ENCODE measurements around the gene NDE1.
A peak's percentile ranks its signal among the peaks of the same experiment; 100 is the strongest.

Gene NDE1

DNA sequence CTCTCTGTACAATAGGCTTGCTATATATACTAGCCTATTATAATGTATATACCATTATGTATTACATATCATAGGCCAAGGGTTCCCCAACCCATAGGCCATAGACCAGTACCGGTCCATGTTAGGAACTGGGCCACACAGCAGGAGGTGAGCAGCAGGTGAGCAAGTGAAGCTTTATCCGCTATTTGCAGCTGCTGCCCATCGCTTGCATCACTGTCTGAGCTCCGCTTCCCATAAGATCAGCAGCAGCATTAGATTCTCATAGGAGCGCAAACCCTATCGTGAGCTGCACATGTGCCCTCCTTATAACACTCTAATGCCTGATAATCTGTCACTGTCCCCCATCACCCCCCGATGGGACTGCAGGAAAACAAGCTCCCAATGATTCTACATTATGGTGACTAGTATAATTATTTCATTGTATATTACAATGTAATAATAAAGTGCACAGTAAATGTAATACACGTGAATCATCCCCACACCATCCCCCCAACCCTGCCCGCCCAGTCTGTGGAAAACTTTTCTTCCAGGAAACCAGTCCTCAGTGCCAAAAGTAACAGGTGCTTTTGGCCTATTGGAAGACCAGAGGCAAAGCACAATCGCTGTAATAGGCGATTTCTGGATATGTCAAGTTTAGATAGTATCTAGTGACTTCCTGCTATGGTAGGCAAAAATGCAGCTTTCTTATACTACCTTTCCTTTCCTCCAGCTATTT lies 122.7 kb downstream of the NDE1 start:
- no peak for DNase-seq

- no peak for DNase-seq
Observed at GRCh38 chr16:15773968-15774367, 123.9 kb downstream of the NDE1 start.

DNA sequence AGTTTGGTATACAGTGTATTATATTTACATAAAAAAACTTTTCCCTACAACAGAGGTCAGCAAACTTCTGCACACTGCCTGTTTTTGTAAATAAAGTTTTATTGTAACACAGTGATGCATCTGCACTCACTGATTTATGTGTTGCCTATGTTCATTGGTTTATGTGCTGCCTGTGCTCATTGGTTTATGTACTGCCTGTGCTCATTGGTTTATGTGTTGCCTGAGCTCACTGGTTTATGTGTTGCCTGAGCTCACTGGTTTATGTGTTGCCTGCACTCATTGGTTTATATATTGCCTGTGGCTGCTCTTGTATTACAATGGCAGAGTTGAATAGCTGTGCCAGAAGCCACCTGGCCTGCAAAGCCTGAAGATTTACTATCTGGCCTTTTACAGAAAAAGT lies 125.2 kb downstream of the NDE1 start:
- DNase-seq, result peak; percentile 4

GRCh38 chr16:15775663-15776304 lies 125.7 kb downstream of the NDE1 start:
- no peak for DNase-seq
